GM18909 (cell line): ENCODE data around the gene SLC43A2.

Experiments
- ATAC-seq: cut with Tn5 transposase; IDR thresholded peaks from one replicate; pipeline ENCODE4 v1.9.1; 2021; ENCODE audit warnings: mild to moderate bottlenecking; ENCODE audit not compliant: unreplicated experiment, poor library complexity

Gene SLC43A2

GRCh38 chr17:1644493-1645206 lies 16.0 kb upstream of the SLC43A2 start:
- no peak for ATAC-seq

- no peak for ATAC-seq
Measured at GRCh38 chr17:1643999-1644492, 15.4 kb upstream of the SLC43A2 start.

DNA sequence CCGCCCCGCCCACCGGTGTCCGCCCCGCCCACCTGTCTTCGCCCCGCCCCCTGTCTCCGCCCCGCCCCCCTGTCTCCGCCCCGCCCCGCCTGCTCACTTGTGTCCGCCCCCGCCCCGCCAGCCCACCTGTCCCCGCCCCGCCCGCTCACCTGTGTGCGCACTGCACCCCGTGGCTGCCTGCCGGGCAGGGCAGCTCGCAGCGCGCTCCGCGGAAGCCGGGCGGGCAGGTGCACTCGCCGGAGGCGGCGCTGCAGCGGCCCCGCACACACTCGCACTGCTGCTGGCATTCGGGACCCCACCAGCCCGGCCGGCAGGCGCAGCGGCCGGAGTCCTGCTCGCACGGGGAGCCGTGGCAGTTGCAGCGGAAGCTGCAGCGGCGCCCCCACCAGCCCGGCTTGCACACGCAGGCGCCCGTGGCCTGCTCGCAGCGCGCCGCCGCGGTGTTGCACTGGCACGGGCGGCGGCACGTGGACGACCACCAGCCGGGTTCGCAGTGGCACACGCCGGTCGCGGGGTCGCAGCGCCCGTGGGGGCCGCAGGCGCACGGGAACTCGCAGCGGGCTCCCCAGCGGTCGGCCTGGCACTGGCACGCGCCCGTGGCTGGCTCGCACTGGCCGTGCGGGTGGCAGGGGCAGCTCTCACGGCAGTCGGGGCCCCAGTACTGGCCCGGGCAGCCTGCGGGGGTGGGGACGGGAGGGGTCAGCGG lies 14.8 kb upstream of the SLC43A2 start:
- ATAC-seq = no peak

DNA sequence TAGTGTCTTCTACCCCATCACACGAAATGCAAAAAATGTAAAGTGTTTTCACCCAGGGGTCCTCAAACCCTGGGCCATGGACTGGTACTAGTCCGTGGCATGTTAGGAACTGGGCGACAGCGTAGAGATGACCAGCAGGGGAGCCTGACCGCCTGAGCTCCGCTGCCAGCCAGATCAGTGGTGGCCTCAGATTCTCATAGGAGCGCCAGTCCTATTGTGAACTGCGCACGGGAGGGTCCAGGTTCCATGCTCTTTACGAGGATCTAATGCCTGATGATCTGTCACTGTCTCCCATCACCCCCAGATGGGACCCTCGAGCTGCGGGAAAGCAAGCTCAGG lies 12.4 kb upstream of the SLC43A2 start:
- no peak for ATAC-seq

- ATAC-seq = no peak
Measured at GRCh38 chr17:1640329-1641064, 11.9 kb upstream of the SLC43A2 start.

DNA sequence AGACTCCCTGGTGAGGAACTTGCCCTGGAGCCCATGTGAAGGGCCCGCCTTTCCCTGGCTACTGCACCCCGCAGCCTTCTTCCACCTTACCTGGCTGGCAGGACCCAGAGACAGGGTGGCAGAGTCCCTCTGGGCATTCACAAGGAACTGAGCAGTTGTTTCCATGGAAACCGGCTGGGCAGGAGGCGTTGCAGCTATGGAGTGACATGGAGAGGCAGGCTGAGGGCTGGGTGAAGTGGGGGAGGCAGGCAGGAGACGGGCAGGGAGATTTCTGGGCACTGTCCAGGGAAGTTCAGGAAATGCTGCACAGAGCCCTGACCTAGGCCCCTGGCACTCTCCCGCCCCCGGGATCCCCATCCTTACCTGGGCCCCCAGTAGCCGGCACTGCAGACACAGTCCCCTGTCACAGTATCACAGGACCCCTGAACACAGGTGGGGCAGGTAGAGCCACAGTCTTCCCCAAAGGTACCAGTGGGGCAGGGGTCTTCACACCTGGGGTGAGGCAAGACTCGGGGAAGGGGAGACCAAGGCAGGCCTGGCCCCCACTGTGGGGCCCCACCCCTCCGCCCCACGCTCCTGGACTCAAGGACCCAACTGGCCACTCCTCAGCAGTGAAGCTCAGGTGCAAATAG lies 11.0 kb upstream of the SLC43A2 start:
- ATAC-seq = no peak

DNA sequence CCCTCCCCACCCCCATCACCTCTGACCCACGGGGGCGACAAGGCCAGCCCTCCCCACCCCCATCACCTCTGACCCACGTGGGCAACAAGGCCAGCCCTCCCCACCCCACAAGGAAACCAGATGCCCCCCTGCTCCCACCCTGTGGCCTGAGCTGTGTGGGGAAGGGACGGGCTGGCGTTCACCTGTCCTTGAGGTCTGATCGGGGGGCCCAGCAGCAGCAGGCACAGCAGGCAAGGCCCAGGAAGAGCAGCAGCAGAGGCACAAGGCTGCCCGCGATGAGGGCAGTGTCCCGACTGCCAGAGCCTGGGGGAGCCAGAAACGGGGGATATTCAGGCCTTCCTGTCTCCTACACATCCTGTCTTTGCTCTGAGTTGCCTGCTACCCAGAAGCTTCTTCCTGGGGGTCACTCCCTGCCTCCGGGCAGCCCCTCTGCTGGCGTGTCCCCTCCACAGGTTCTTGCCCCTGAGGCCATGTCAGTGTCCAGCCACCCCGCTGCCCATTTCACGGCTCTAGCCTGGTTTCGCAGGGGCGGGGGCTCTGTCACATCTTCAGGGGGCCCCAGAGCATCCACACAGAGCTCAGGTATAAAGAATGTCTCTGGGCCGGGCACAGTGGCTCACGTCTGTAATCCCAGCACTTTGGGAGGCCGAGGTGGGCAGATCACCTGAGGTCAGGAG lies 10.1 kb upstream of the SLC43A2 start:
- no peak for ATAC-seq

GRCh38 chr17:1638171-1638590 lies 9.5 kb upstream of the SLC43A2 start:
- no peak for ATAC-seq

DNA sequence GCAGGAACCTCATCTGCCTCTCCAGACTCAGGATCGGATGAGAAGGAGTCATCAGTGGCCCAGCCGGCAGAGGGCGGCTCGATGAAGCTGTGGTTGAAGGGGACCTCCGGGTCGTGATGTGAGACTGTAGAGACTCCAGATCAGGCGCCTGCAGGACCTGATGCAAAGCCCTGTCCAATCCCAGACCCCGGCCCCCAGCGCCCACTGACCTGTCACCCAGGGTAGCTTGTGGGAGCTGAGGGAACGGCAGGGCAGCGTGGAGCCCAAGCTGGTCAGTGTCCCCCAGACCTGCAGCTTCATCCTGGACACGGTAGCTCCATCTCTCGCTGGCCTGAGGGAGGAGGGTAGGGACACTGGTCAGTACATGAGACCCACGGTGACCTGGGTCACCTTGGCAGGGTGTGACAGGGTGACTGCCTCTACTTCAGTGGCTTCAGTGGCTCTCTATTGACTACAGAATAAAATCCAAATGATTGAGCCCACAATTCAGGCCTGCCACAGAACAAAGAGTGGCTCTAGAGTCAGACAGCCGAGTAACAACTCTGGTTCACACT lies 8.2 kb upstream of the SLC43A2 start:
- no peak for ATAC-seq

GRCh38 chr17:1635675-1636465 lies 7.2 kb upstream of the SLC43A2 start:
- ATAC-seq = no peak

DNA sequence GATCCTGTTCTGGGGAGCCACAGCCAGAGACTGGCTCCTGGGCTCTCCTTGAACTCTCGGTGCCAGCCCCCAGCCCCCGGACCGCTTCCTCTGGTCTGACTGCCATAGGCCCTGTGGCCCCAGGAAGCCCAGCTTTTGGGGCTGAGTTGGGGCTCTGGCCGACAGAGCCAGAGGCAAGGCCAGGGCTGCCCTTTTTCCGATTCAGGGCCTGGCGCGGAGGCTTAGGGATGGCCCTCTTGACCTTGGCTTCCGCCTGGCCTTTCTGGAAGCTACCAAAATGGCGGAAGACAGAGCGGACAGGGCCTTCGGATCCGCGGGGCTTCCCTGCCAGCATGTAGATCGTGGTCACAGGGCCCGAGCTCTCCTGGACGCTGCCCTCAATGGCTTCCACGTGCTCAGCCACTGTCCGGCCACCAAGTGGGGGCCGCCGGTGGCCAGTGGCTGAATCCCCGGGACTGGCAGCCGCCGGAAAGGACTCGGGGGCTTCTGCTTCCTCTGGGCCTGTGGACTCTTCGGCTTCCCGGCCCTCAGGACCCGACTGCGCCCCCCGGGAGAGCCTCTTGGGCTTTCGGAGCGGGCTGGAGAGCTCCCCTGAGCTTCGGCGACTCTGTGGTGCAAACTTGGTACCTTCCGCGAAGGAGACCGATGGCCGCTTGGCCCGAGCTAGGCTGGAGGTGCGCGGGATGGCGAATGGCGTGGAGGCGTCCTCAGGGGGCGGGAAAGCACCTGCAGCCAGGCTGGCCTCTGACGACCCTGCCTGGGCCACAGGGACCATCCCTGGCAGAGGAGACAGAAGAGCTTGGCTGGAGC lies 6.4 kb upstream of the SLC43A2 start:
- no peak for ATAC-seq

DNA sequence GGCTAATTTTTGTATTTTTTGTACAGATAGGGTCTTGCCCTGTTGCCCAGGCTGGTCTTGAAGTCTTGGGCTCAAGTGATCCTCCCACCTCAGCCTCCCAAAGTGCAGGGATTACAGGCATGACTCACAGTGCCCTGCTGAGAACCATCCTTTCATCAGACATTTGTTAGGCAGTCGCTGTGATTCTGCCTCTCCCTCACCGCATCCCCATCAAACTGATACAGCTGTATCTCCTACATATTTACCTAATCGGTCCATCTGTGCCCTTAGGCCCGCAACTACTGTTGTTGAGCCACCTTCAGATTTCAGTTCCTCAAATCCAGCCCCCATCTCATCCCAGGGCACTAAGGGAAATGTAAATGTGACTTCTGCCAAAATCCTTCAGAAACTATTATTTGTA lies 2.0 kb upstream of the SLC43A2 start:
- ATAC-seq = no peak

DNA sequence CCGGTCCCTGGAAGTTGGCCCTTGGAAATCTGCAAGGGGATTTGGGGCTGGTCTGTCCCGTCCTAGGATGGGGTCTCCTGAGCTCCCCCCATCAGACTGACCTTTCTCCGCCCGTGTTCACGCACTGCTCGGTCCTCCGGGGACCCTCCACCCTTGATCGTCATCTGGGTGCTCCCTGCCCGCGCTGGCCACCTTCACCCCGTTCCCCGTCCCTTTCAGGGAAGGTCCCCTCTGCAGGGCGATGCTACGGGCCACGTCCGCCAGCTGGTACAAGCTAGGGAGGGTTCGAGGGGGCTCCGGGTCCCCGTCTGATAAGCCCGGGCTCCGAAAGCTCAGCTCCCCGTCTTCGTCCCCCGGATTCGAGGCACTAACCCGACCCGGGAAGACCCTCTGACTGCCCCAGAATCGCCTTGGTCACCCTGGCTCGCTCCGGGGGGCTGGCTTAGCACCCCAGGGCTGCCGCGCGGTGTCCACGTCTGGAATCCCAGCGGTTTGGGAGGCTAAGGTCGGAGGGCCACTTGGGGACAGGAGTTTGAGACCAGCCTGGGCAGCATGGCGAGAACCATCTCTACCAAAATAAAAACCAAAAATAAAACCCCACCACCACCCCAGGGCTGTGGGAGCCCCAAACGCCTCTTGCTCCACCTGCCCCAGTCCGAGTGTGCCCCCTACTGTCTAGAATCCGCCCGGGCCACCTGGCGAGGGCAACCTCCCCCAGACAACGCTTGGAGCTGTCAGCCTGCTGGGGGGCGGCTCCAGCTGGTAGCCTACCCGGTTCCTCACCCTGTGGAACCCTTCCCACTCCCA lies 1.1 kb upstream of the SLC43A2 start:
- no peak for ATAC-seq

DNA sequence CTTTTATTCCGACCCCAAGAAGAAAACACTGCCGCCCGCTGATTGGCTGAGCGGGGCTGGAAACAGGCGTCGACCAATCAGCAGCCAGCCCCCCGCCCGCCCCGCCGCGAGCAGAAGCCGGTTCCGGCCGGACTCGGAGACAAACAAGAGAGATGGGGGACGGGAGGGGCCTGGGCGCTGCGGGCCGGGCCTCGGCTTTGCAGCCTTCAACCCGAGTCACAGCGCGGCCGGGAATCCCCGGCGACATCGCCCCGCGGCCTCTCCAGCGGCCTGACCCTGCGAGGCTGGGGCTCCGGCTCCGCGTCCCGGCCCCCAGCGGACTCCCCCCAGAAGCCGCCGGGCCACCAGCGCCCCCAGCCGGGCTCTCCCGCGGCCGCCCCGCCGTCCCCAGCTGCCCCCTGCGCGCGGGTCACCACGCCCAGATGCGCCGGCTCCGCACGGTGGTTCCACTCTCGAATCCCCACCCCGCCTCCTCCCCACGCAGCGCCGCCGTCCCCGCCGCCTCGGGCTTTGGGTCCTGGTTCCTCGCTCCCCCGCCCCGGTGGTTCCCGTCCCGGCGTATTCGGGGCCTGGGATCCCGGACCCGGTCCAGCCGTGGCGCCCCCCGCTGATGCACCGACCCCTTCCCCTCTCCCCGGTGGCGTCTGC lies 346 bp upstream of the SLC43A2 start:
- ATAC-seq = peak; percentile 53

DNA sequence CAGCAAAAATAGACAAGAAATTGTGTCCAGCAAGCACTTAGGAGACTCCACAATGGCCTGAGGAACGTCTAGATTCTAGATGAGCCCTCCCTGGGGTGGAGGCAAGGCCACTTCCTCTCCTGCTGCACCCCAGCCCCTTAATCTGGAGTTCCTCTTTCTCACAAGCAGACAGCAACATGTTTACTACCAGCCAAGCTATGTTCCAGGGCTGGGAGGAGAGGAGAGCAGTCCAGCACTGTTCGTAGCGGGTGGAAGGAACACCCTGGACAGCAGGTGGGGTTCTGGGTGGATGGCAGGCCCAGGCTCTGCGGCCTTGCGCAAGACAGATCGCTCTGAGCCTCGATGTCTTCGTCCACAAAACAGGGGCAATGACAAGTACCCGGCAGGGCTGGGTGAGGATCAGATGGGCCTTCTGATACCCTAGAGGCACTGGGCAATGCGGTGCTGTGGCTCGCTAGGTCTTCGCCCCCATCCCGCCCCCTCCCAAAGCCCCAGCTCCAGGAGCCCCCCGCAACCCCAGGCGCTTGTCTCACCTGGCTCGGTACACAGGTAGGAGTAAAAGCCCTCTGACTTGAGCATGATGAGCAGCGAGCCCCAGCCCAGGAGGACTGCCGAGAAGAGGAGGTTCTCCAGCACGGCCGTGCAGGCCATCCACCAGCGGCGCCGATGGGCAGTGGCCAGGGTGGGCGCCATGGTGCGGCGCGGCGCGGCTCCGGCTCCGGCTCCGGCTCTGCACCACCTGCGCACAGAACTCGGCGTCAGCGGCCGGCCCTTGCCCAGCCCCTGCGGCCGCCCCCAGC lies 1.3 kb downstream of the SLC43A2 start:
- no peak for ATAC-seq

GRCh38 chr17:1626333-1626732 lies 2.3 kb downstream of the SLC43A2 start:
- no peak for ATAC-seq
